Keratinocyte (primary cell): ENCODE measurements around the gene B3GNT5.

Source experiments
- CTCF ChIP-seq, 3 experiments: IDR thresholded peaks in 1 of 3; conservative IDR thresholded peaks in 1 of 3; optimal IDR thresholded peaks in 1 of 3; 2 replicates in 2 of 3; 3 replicates in 1 of 3; pipeline versions ENCODE3 to v1.5.1; 2011; ENCODE audit warnings: low read length in 3 of 3, mild to moderate bottlenecking in 3 of 3, moderate library complexity in 2 of 3, control low read depth in 1 of 3, inconsistent platforms in 1 of 3; ENCODE audit not compliant: insufficient read depth in 2 of 3; ENCODE audit errors: extremely low read depth in 1 of 3
- EZH2 ChIP-seq: IDR thresholded peaks from one replicate; pipeline ENCODE4 v1.6.1; 2012; ENCODE audit warnings: inconsistent platforms, mild to moderate bottlenecking, low read length, moderate library complexity

- no peak for TF ChIP-seq CTCF (optimal IDR thresholded peaks at IDR 0.05 in 1 of 3, IDR thresholded peaks at IDR 0.05 in 1 of 3, conservative IDR thresholded peaks at IDR 0.05 in 1 of 3; ENCODE audit: extremely low read depth in 1 of 3, insufficient read depth in 2 of 3, low read length in 3 of 3)
- TF ChIP-seq EZH2 = no peak
Observed at GRCh38 chr3:183308751-183309150, 55.7 kb downstream of the B3GNT5 start.
